Measurements from ENCODE around the gene C14orf93. TPM values are rescaled to one million over a fixed set of nuclear protein-coding genes. Genes with fewer than 3 reads are reported as not detected.

Gene C14orf93
- total RNA-seq = 5.7 and 5.8 TPM in 2 replicates

DNA sequence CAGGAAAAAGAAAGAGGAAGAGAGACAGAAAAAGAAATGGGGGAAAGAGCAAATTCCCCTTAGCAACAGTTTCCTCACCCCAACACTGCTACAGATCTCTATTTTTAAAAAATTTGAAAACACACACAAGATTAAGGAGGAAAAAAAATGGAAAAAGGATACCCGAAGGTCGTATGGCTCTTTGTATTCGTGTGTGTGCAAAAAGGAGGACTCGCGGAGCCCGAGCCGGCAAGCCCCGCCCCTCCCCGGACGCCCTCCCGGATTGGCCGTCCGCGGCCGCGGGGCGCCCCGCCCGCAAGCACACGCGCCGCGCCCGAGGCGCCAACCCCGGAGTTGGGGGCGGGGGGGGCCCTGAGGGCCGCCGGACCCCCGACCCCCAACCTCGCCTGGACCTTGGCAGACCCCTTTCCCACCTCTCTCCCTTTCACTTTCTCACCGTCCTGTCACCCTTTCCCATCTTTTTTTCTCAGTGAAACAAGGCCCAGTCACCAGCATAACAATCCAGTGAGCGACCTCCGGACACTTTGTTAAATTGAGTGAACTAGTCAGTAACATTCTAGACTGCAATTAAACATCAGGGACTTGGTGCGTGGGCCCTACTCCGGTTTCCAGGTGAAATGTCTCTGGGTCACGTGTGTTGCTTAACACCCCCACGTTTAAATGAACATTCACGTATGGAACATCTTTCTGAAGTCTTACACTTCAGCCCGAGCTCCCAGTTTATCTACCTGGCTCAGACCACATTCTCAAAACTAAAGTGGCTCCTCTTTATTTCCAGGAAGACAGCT, at the start of gene C14orf93:
Gene C14orf93 (minus strand): TSS at position 205 of the 788 bp plus-strand sequence. CDS start 11,120 bp downstream, outside the sequence.

DNA sequence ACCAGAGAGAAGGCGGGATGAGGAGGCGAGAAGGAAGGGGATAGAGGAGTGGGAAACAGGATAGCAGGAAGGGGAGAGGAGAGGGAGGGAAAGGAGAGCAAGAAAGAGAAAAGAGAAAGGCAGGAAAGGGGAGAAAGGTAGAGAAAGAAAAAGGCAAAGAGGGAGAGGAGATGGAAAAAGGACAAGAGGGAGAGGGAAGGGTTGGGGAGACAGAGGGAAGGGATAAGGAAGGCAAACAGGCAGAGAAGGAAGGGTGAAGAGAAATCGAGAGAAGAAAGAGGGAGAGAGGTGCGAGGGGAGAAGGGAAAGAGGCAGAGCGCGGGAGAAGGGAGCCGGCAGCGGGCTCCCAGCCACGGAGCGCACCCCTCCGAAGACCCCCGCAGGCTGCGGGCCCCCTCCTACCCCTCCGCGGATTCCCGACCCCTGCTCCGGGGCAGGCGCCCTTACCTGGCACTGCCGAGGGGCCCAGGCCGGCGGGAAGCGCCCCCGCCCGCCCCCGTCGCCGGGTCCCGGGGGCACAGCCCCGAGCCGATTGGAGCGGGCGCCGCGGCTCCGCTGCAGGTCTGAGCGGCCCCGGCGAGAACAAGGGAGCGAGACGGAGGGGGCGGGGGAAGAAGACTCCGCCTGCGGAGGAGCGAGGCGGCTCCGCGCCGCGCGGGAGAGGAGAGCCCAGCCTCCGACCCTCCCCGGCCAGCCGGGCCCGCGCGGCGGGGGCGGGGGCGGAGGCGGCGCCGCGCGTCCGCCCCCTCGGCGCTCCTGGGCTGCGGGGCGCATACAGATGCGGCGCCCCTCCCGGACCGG, 47.2 kb upstream of the C14orf93 start, which contains the start of gene CDH24:
Gene CDH24 (minus strand): TSS at position 565 of the 801 bp plus-strand sequence. CDS start 1,787 bp downstream, outside the sequence.

DNA sequence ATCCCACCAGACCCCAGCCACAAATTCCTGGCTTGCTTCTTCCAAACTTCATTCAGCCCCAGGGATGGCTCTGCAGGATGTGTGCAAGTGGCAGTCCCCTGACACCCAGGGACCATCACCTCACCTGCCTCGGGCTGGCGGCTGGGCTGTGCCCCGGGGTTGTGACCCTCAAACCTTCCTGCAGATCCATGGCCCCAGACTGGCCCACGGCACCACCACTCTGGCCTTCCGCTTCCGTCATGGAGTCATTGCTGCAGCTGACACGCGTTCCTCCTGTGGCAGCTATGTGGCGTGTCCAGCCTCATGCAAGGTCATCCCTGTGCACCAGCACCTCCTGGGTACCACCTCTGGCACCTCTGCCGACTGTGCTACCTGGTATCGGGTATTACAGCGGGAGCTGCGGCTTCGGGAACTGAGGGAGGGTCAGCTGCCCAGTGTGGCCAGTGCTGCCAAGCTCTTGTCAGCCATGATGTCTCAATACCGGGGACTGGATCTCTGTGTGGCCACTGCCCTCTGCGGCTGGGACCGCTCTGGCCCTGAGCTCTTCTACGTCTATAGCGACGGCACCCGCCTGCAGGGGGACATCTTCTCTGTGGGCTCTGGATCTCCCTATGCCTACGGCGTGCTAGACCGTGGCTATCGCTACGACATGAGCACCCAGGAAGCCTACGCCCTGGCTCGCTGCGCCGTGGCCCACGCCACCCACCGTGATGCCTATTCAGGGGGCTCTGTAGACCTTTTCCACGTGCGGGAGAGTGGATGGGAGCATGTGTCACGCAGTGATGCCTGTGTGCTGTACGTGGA, 32.4 kb upstream of the C14orf93 start, which contains the start of gene PSMB11:
Gene PSMB11 (plus strand): TSS at position 51 of the 804 bp plus-strand sequence. CDS start 14 bp downstream, at position 65.

DNA sequence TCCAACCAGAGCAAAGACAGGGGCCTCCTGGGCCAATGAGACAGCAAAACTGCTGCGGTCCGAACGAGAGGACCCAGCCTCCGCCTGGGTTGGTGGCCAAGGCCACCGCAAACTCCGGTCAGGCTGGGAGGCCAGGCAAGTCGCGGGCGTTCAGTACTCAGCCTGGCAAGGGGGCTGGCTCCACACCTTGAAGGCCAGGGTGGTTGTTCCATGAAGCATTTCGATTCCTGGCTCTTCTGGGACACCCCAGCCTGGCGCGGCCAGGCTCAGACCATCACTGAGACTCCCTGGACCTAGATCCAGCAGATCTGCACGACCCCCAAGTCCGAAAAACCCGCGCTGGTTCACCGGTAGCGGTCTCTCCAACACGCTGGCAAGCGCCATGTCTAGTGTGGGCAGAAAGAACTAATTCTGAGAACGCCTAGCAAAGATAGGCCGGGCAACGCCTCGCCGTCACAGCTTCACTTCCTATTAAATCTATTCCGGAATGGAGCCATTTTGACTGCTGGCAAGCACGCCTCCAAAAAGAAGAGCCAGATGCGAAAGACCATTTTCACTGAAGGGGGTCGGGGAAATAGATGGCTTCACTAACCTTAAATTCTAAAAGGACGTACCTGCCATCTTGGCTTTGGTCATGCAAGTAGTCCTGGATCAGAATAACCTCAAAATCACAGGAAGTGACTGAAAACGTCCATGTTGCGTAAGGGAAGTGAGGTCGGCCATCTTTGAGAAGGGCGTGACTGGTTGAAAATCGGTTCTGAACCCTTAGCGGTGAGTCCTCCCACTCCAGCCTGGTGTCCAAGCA, 24.8 kb upstream of the C14orf93 start, which contains the start of gene PSMB5:
Gene PSMB5 (minus strand): TSS at position 403 of the 805 bp plus-strand sequence. CDS start 19 bp downstream, at position 384.

GRCh38 chr14:22982477-22983245, 27.3 kb downstream of the C14orf93 start, which contains the start of gene AJUBA:
Gene AJUBA, minus strand, starts transcription at chr14:22982551. Its CDS starts 285 bp downstream, at chr14:22982266.

Other genes with a start within 250 kb of the C14orf93 start
- 78.9 and 102 TPM in 2 replicates for gene OXA1L, start 243.5 kb downstream of the C14orf93 start, total RNA-seq
- gene SLC7A7, start 194.7 kb downstream of the C14orf93 start, total RNA-seq = 4.1 and 7.2 TPM in 2 replicates
- gene MRPL52, start 180.3 kb downstream of the C14orf93 start, total RNA-seq = 32.3 and 51.8 TPM in 2 replicates
- 238 and 248 TPM in 2 replicates for gene MMP14, start 173.6 kb downstream of the C14orf93 start, total RNA-seq
- 104 and 155 TPM in 2 replicates for gene LRP10, start 138.4 kb downstream of the C14orf93 start, total RNA-seq
- not detected in 2 replicates for gene REM2, start 126.9 kb downstream of the C14orf93 start, total RNA-seq
- gene RBM23, start 91.0 kb downstream of the C14orf93 start, total RNA-seq = 35.9 and 76.6 TPM in 2 replicates
- gene PRMT5, start 80.8 kb downstream of the C14orf93 start, total RNA-seq = 59.1 and 85.4 TPM in 2 replicates
- 20.6 and 49.9 TPM in 2 replicates for gene HAUS4, start 53.1 kb downstream of the C14orf93 start, total RNA-seq
- 28.0 and 32.2 TPM in 2 replicates for gene AJUBA, start 27.6 kb downstream of the C14orf93 start, total RNA-seq
- 255 and 277 TPM in 2 replicates for gene PSMB5, start 24.8 kb upstream of the C14orf93 start, total RNA-seq
- not detected in 2 replicates for gene PSMB11, start 32.1 kb upstream of the C14orf93 start, total RNA-seq
- gene CDH24, start 47.4 kb upstream of the C14orf93 start, total RNA-seq = 3.2 and 4.1 TPM in 2 replicates
- gene ACIN1, start 85.0 kb upstream of the C14orf93 start, total RNA-seq = 48.4 and 55.2 TPM in 2 replicates
- gene C14orf119, start 85.4 kb upstream of the C14orf93 start, total RNA-seq = 37.9 and 39.2 TPM in 2 replicates
- gene CIROP, start 94.8 kb upstream of the C14orf93 start, total RNA-seq = not detected in 2 replicates
- gene CEBPE, start 109.1 kb upstream of the C14orf93 start, total RNA-seq = not detected in 2 replicates
- gene SLC7A8, start 173.5 kb upstream of the C14orf93 start, total RNA-seq = 0.32 and 2.0 TPM in 2 replicates
- gene RNF212B, start 227.8 kb upstream of the C14orf93 start, total RNA-seq = not detected in 2 replicates